ENCODE measurements around the gene GLRA2.
A peak's percentile ranks its signal among the peaks of the same experiment; 100 is the strongest.

The GLRA2 gene
- total RNA-seq = 0 reads per million in 3 experiments

GRCh38 chrX:14529290-14529989, at the start of gene GLRA2:
Gene GLRA2 (plus strand): TSS chrX:14529536. CDS start chrX:14530058, 522 bp downstream.
- no peak for DNase-seq

- DNase-seq = no peak
These were observed 39.9 kb upstream of the GLRA2 start for GRCh38 chrX:14489437-14489836.

- DNase-seq = no peak
These were observed 37.6 kb upstream of the GLRA2 start for GRCh38 chrX:14491689-14492088.

GRCh38 chrX:14496674-14497073, 32.7 kb upstream of the GLRA2 start:
- DNase-seq = no peak

GRCh38 chrX:14497184-14497666, 32.1 kb upstream of the GLRA2 start:
- peak; percentile 14 for DNase-seq

GRCh38 chrX:14501327-14501726, 28.0 kb upstream of the GLRA2 start:
- DNase-seq = no peak

- no peak for DNase-seq
These were observed 24.3 kb upstream of the GLRA2 start for GRCh38 chrX:14504960-14505538.

- DNase-seq = no peak
These were observed 23.7 kb upstream of the GLRA2 start for GRCh38 chrX:14505648-14506047.

GRCh38 chrX:14506866-14507265, 22.5 kb upstream of the GLRA2 start:
- no peak for DNase-seq

GRCh38 chrX:14508025-14508690, 21.2 kb upstream of the GLRA2 start:
- DNase-seq = no peak

GRCh38 chrX:14509325-14510057, 19.8 kb upstream of the GLRA2 start:
- DNase-seq = no peak

GRCh38 chrX:14528629-14529289, 577 bp upstream of the GLRA2 start:
- DNase-seq = peak; percentile 12

GRCh38 chrX:14533867-14534266, 4.5 kb downstream of the GLRA2 start:
- DNase-seq = no peak

GRCh38 chrX:14546190-14546589, 16.9 kb downstream of the GLRA2 start:
- no peak for DNase-seq

- DNase-seq = no peak
These were observed 24.9 kb downstream of the GLRA2 start for GRCh38 chrX:14554131-14554715.

- DNase-seq = no peak
These were observed 34.7 kb downstream of the GLRA2 start for GRCh38 chrX:14564058-14564457.

GRCh38 chrX:14573161-14573560, 43.8 kb downstream of the GLRA2 start:
- no peak for DNase-seq

GRCh38 chrX:14581081-14581480, 51.7 kb downstream of the GLRA2 start:
- no peak for DNase-seq

- DNase-seq = no peak
These were observed 55.2 kb downstream of the GLRA2 start for GRCh38 chrX:14584548-14584947.

GRCh38 chrX:14590216-14590615, 60.9 kb downstream of the GLRA2 start:
- no peak for DNase-seq

- no peak for DNase-seq
These were observed 61.5 kb downstream of the GLRA2 start for GRCh38 chrX:14590693-14591424.

- DNase-seq = no peak
These were observed 62.6 kb downstream of the GLRA2 start for GRCh38 chrX:14591976-14592375.
